Measurements from ENCODE around the gene PARD6A.
"Not testable (repeated sequence)": the region's sequence is repeated elsewhere in the genome, so short reads cannot be mapped to it uniquely, and the experiment has no call there.

Gene PARD6A

DNA sequence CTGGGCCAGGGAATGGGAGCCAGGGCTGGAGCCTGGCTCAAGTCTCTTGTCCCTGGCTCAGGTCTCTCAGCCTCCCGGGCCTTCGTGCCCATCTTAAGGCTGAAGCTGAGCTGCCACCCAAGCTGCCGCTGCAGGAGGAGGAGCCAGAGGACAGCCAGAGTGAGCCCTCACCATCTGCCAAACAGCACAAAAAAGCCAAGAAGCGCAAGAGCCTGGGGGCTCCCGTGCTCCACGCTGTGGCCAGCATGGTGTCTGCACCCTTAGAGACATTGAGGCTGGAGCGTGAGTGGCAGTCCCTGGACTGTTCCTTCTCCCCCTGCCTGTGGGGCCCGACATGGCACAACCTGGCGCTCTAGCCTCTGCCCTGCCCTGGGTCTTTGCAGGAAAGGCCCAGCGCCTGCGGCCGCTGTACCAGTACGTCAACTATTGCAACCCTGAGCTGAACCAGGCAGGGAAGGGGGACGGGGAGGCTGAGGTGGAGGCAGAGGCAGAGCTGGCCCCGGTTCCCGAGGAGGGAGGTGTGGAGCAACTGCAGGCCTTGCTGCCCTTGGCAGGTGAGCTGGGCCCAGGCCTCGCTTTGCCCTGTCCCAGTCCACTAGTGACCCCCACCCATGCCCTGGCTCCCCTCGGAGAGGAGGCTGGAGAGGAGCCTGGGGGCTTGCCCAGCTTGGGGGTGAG lies 7.2 kb downstream of the PARD6A start:
- DNase-seq, result peak; percentile 74

DNA sequence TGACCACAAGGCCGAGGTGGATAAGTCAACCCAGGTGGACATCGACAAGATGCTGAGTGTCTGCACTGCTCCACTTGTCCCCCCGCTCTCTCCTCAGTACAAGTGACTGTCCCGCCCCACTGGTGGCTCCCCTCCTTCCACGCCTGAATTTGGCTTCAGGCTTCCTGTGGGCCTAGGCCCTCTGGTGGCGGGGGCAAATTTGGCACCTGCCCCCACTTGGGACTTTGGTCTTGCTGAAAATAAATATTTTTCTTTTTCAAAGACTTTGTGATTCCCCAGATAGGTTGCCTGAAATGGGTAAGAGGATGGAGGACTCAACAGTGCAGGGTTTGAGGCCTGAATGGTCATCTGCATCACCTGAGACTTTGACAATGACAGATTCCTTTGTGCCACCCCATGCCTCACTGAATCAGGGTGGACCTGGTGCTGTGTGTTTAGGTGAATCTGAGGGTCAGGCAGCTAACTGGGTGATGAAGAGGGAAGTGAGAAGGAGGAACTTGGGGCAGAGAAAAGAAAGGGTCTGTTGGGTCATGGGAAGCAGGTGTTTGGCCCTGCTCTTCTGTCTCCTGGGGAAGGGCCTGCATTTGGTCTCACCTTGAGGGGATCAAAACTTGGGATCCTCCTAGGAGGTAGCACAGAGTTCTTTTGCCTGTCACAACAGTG lies 7.9 kb downstream of the PARD6A start:
- no peak for DNase-seq

DNA sequence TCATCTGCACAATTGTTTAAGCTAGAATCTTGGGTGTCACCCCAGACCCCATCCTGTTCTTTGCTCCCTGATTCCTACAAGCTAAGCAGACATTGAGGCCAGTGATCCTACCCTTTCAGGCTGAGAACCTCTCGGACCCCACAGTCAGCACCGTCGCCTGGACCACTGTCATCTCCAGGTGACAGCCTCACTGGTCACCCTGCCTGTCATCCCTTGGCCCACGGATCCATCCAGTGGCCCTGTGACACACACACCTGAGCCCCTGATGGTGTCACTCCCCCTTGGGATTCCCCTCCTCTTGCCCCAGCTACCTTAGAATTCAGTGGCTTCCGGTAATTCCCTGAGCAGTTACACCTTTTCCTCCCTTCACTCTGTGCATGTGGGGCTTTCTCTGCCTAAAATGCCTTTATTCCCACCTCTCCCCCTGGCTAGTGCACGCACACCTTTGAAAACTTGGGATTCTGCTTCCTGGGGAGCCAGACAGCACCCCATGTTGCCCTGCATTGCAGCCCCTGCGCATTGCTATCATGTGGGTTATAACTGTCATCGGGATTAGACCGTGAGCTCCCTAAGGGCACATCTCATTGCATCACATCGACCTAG lies 8.8 kb downstream of the PARD6A start:
- no peak for DNase-seq

DNA sequence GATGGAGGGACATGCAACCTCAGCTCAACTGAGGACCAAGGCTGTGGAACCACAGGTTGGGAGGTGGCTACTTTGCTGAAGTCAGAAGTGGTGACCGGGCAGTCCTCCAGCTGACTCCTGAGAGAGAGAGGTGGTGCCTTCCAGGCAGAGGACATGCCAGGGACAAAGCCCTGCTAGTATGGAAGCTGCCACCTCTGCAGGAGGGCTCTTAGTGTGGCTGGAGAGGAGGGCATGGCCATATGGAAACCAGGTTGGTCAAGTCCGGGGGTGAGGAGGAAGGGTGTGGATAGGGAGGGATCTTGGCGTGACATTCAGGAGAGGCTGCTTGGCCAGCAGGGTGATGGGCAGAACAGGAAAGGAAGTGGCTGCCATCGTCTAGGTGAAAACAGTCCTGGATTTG lies 11.5 kb downstream of the PARD6A start:
- DNase-seq, result no peak

DNA sequence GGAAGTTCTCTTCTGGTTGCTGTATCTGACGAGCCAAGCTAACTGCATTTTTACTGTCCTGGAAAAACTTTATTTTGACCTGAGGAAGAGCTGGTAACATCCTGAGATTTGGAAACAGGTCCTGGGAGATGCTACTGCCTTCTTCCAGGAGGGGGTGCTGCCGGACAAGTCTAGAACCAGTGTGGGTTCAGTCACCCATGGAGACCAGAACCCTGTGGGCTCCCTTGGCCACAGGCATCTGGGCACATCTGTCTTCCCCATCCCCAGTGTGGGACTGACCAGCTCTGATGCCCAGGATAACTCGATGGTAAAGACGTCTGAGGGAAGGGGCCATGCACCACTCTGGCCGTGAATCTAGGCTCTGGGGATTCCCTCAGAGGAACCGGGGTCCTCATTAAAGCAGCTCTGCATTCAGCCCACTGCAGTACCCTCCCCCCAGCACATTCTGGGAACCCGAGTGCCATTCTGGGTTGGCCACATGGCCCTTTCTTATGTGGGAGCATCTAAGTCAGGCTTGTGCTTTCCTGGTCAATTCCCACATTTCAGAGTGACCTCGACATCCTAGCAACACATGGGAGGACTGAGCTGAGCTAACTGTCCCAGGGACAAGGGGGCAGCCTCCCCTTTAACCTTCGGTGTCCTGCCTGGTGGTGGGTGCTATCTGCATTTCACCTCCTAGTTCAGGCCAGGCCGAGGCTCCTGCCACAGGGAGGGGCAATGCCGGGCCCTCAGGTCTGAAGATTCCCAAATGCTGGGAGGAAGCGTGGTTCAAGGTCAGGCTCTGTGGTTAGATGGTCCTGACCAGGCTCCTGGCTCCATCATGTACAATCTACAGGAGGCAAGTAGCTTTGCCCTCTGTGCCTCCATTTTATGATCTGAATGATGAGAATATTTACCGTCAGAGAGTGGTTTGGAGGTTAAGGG lies 12.2 kb downstream of the PARD6A start:
- DNase-seq, result peak; percentile 21

DNA sequence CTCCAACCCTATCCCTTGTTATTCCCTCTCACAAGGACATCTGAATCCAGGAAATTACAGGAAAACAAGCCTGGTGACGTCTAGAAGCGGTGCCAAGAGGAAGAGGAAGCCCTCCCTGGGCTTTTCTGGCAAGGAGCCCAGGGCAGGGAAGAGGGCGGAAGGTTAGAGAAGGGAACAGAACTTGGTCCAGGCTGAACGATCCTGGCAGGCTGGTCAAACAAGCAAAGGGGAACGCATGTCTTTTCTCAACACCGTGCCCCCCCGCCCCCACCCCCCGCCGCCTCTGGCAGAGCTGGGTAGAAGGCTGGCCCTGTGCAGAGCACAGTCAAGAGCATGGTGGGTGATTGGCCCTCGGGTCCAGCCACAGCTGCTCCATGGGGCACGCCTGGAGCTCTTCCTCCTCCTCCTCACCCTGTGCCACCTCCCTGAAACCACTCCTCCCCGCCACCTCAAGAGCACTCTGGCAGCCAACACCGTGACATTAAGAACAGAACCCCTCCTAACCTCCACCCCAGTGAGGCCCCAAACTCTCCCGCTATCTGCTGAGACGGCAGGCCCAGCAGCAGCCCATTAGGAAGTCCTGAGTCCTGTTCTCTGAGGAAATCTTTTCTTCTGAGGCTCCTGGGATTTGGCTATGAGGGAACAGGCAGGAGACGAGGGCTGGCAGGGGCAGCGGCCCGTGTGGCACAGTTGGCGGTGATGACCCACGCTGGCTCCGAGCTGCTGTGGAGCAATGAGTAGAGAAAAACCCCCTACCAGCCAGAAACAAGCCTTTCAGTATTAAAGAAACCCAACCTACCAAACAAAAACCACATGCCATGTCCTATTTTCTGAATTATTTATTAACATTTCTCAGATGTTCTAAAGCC lies 13.2 kb downstream of the PARD6A start:
- DNase-seq, result no peak

DNA sequence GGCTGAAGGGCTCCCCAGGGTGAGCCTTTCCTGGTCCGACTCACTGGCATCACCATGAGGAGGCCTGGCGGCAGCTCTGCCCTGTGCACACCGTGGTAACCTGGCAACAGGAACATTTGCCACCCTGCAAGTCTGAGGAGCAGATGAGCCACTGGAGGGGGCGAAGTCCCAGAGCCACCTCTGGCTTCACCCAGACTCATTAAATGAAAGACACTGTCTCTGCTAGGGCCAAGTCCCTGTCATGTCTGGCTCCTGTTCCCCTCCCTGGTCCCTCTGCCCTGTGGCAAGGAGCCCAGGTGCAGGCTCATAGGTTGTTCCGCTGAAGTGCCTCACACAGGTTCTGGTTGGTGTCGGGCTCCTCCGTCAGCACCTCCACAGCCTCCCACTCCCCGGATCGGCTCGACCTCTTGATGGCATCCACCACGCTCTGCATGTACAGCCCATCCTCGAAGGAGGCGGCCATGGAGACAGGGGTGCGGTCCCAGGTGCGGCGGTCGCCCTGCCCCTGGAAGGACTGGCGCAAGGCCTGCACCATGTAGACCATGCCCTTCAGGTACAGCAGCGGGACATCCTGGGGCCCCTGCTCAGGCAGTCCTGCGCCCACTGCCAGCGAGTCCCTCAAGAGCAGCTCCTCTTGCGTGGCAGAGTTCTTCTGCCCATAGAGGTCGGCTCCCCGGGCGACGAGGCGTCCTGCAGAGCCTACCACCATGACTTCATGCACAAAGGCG lies 14.3 kb downstream of the PARD6A start:
- no peak for DNase-seq

DNA sequence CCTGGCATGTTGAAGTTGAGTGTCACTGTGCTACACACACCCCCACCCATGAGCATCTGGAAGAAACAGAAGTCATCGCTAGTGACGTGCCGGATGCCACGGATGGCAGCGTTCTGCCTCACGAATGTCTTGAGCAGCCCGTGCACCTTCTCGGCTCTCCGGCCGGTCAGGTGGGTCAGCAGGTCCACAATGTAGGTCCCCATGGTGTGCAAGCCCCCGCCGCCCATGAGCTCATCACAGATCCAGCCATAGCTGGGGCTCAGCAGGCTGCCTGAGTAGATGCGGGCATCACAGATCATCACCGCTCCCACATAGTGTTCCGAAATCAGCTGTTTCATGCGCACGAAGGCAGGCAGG lies 14.8 kb downstream of the PARD6A start:
- DNase-seq, result no peak

DNA sequence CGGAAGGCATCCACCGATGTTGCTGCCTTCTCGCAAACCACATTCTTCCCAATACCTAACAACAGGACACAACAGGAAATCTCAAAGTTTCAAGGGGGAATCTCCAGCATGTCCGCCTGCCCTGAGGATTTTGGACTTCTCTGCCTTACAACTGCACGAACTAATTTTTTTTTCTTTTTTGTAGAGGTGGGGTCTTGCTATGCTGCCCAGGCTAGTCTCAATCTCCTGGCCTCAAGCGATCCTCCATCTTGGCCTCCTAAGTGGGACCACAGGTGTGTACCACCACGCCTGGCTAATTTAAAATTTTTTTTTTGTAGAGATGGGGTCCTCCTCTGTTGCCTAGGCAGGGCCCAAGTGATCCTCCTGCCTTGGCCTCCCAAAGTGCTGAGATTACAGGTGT lies 15.2 kb downstream of the PARD6A start:
- no peak for DNase-seq

DNA sequence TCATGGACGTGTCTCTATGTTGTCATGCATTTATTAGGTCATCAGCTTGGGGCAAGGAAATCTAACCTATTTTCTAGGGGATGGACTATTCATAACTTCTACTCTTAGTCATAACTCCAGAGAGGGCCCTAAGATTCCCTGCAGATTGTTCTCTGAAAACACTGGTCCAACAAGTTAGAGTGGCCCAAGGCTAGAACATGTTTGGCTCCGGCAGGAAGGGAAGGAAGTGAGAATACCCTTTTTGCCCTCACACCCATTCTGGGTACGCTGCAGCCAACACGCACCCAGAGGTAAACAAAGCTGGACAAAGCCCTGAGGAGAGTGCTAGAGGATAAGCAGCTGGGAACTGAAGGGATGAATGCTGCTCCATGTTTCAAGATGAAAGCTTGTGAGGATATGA lies 15.8 kb downstream of the PARD6A start:
- DNase-seq, result no peak

DNA sequence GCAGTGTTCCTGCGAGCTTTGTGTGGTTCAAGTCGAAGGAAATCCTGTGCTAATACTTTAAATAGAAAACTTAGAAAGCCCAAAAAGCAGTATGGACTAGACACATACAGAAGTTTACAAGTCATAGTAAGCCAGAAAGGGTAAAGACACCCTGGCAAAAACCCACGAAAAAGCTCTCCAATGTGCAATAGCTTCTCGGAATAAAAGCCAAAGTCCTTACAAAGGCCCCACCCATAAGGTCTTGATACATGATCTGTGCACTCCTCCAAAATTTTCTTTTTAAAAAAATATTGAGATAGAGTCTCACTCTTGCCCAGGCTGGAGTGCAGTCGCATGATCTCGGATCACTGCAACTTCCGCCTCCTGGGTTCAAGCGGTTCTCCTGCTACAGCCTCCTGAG lies 16.2 kb downstream of the PARD6A start:
- no peak for DNase-seq

DNA sequence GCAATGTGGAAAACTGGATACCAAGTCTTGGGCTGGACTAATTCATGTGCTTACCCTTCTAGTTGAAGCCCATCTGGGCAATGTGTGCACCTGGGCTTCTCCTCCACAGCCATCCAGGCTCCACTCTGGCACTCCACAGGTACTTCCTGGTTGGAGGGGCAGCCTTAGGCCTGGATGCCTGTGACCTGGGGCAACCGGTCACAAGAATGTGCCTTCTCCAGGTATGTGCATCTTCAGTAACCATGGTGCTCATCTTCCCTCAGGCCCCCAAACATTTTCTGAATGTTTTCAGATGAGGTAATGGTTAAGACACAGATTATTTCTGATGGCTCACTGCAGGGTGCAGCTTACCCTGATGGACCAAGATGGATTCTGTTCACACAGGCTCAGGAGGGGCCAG lies 17.0 kb downstream of the PARD6A start:
- no peak for DNase-seq

DNA sequence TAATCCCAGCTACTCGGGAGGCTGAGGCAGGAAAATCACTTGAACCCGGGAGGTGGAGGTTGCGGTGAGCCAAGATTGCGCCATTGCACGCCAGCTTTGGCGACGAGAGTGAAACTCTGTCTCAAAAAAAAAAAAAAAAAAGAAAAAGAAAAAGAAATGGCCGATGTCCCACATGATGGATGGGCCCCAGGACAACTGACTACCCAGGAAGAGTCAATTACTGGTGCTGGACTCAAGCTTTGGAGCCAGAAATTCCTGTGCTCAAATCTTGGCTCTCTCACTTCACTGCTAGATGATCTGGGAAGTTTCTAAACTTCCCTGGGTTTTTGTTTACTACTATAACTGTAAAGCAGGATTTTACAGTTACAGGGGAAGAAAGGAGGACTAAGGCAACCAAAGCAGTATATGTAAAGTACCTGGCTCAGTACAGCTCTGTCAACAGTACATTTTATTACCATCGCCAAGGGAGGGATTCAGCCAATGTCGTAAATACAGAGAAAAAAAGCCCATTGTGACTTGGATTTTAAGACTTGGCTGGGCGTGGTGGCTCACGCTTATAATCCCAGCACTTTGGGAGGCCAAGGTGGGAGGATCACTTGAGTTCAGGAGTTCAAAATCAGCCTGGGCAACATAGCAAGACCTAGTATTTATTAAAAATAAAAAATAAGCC lies 17.7 kb downstream of the PARD6A start:
- DNase-seq, result no peak

DNA sequence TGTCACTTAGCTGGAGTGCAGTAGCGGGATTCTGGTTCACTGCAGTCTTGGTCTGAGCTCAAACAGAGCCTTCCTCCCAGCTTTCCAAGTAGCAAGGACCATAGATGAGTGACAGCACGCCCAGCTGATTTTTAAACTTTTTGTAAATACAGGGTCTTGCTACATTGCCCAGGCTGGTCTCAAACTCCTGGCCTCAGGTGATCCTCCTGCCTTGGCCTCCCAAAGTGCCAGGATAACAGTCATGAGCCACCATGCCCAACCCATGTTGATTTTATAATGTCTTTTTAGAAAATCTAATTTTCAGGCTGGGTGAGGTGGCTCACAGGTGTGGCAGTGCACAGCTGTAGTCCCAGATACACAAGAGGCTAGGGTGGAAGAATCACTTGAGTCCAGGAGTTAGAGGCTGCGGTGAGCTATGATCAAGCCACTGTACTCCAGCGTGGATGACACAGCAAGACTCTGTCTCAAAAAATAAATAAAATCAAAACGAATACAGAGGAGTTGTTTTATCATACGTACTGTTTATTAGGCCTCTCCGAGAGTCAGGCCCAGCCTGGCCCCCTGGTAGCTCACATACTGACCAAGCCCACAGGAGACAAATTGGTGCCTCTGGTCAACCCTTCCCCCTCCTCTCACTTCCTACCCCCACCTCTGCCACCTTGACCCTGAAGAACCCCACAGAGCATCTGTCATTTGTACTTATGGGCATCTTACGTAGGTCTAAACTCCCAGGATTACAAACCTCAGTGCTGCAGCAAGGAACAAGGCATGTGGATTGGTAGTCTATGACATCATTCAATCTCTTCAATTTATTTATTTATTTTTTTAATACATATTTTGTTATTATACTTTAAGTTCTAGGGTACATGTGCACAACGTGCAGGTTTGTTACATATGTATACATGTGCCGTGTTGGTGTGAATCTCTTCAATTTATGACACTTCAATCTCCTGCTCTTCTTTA lies 19.5 kb downstream of the PARD6A start:
- no peak for DNase-seq

DNA sequence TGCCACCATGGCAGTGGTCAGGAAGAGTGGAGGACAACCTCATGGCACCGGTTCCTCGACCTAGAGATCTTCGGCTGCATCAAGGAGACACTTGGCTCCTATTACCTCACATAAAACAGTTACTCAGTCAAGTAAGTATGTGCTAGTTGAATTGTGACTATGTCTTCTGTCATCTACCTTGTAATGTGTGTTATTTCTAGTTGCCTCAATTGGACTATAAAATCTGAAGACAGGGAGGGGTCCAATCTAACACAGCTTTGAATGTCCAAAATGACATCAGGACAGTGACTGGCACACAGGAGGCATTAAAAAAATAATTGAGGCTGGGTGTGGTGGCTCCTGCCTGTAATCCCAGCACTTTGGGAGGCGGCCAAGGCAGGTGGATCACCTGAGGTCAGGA lies 23.0 kb downstream of the PARD6A start:
- no peak for DNase-seq

DNA sequence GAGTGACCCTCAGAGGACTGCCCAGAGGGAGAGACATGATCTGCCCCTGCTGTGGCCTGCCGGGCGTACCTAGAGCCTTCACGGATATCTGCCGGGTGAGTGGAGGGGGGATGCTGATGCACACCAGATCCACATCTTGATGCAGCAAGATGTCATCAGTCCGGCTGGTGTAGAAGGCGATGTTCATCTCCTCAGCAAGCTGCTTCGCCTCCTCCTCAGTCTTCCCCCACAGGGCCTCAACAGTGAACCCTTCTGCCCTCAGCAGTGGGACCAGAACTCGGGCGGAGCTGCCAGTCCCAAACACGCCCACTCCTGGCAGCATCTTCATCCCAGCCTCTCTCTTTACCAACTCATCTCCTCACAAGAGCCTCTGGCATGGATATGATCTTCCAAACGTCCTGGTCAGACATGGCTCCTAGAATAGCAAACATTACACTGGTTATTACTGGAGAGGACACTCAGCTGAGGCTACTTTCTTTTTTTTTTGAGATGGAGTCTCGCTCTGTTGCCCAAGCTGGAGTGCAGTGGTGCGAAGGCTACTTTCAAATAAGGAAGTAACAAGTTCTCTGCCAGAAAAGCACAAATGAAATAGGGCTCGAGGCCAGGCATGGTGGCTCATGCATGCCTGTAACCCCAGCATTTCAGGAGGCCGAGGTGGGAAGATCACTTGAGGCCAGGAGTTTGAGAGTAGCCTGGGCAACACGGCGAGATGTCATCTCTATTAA lies 24.8 kb downstream of the PARD6A start:
- DNase-seq, result no peak

DNA sequence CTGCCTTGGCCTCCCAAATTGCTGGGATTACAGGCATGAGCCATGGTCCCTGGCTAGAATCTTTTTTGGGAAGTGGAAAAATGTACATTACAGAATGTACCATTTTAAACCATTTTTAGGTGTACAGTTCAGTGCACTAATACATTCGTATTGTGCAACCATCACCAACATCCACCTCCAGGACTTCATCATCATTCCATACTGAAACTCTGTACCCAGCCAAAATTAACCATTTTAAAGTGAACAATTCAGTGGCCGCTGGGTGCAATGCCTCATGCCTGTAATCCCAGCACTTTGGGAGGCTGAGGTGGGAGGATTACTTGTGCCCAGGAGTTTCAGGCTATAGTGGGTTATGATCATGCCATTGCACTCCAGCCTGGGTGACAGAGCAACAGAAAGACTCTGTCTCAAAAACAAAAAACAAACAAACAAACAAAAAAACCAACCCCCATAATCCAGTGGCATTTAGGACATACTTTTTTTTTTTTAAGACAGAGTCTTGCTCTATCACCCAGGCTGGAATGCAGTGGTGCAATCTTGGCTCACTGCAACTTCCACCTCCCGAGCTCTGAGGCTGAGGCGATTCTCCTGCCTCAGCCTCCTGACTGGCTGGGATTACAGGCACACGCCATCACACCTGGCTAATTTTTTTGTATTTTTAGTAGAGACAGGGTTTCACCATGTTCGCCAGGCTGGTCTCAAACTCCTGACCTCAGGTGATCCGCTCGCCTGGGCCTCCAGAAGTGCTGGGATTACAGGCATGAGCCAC lies 32.9 kb downstream of the PARD6A start:
- DNase-seq, result not testable (repeated sequence)

DNA sequence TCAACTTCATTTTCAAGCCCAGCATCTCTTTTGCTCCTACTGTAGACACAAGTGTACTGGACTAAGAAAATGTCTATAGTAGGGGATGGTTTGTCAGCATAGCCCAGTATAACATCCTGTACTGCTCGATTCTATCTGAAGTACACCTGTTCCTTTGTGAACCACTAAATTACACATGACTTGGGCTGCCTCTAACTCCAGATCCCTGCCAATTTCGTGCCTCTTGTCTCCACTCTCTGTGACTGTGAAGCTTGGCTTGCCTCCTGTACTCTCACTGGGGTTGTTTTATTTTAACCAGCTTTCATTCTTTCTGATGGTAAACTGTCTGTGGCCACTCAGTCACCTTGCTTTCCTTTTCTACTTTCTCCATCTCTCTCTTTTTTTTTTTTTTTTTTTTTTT lies 33.9 kb downstream of the PARD6A start:
- DNase-seq, result no peak
